Body of pancreas (tissue), 4 donors: ENCODE results near the gene ACAD8.

Source experiments
- POLR2A ChIP-seq, 3 donors: fragments of 450-650 bp; IDR thresholded peaks; one replicate each; pipeline ENCODE4 v1.6.1; 2016; ENCODE audit warnings: antibody characterized with exemption in 3 of 3, mild to moderate bottlenecking in 2 of 3
- TF ChIP-seq, protein P1 (sequence below), 7 experiments: fragments of 450-650 bp in 4 of 7; fragments of 200-600 bp in 3 of 7; sonication (generic) in 3 of 7; IDR thresholded peaks; one replicate each; pipeline ENCODE4 v1.5.1; 2016 to 2019; ENCODE audit warnings: antibody characterized with exemption in 7 of 7

DNA sequence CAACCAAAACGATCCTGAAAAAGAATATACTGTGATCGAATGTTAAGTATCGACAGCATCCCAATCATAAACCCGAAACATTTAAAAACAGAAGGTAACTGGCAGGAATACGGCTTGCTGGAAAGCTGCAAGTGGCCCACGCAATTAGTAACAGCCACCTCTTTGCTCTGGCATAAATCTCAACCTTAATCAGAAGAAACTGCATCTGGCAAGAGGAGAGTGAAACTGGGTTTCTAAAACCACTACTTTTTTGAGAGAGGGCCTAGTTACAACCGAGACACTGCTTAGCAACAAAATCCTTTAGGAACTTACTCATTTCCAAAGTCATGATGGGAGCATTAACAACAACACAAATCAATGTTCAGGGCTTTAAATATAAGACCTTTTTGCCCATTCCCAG, 37.5 kb upstream of the ACAD8 start:
- TF ChIP-seq, protein P1, sequence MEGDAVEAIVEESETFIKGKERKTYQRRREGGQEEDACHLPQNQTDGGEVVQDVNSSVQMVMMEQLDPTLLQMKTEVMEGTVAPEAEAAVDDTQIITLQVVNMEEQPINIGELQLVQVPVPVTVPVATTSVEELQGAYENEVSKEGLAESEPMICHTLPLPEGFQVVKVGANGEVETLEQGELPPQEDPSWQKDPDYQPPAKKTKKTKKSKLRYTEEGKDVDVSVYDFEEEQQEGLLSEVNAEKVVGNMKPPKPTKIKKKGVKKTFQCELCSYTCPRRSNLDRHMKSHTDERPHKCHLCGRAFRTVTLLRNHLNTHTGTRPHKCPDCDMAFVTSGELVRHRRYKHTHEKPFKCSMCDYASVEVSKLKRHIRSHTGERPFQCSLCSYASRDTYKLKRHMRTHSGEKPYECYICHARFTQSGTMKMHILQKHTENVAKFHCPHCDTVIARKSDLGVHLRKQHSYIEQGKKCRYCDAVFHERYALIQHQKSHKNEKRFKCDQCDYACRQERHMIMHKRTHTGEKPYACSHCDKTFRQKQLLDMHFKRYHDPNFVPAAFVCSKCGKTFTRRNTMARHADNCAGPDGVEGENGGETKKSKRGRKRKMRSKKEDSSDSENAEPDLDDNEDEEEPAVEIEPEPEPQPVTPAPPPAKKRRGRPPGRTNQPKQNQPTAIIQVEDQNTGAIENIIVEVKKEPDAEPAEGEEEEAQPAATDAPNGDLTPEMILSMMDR (IDR thresholded peaks at IDR 0.05), result no peak
- no peak for TF ChIP-seq POLR2A (IDR thresholded peaks at IDR 0.05)
